Measurements from ENCODE around the gene LYSET.
"Not testable (repeated sequence)": the region's sequence is repeated elsewhere in the genome, so short reads cannot be mapped to it uniquely, and the experiment has no call there.

DNA sequence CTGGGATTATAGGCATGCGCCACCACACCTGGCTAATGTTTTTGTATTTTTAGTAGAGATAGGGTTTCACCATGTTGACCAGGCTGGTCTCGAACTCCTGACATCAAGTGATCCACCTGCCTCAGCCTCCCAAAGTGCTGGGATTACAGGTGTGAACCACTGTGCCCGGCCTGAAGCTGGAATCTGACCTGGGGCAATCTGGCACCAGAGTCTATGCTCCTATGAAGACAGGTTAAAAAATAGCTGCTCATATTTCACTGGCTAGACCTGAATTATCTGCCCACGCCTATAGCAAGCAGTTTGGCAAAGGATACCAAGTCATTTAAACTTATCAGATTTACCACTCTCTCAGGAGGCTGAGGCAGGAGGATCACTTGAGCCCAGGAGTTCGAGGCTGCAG lies 10.4 kb upstream of the LYSET start:
- not testable (repeated sequence) for TF ChIP-seq POLR2A (IDR thresholded peaks at IDR 0.05; ENCODE audit: low read length); GATA1 (IDR thresholded peaks at IDR 0.05; ENCODE audit: low read depth, low read length)
